LoVo (cell line): ENCODE measurements around the gene PLLP.

ENCODE experiments used
- DNase-seq: peaks from one replicate; pipeline ENCODE4 v3.0.0-alpha.2; 2016; ENCODE audit warnings: low spot score

PLLP gene

GRCh38 chr16:57225978-57226377 is 58.5 kb downstream of the PLLP start:
- DNase-seq = no peak

GRCh38 chr16:57224651-57225335 is 59.7 kb downstream of the PLLP start:
- no peak for DNase-seq

GRCh38 chr16:57223057-57223456 is 61.4 kb downstream of the PLLP start:
- DNase-seq = no peak

- DNase-seq = no peak
These were observed 67.5 kb downstream of the PLLP start for GRCh38 chr16:57216968-57217367.

- DNase-seq = no peak
These were observed 71.0 kb downstream of the PLLP start for GRCh38 chr16:57213462-57213861.

- no peak for DNase-seq
These were observed 74.7 kb downstream of the PLLP start for GRCh38 chr16:57209780-57210179.

GRCh38 chr16:57208926-57209325 is 75.5 kb downstream of the PLLP start:
- DNase-seq = no peak
